A549 (cell line): Measurements from ENCODE around the gene PRR23A. TPM values are rescaled to one million over a fixed set of nuclear protein-coding genes. Genes with fewer than 3 reads are reported as not detected.

Experiments used
- ATAC-seq, 2 experiments: fragments of 200-7000 bp in 1 of 2; fragments of >200 bp in 1 of 2; cut with Nextera tagmentation in 1 of 2; cut with Tn5 transposase in 1 of 2; 3 replicates each; pipeline versions ENCODE4 v1.8.0 to v1.9.1; 2018 to 2020; ENCODE audit warnings: mild to moderate bottlenecking in 1 of 2, moderate library complexity in 1 of 2
- CTCF ChIA-PET: fragments of 300-600 bp; sonication (Branson Sonifier 250); formaldehyde crosslinking; extraction: SDS; loops from one replicate; lab custom pipeline; 2021; ENCODE audit warnings: antibody characterized with exemption, inconsistent platforms; lab: Yijun Ruan, JAX
- POLR2A ChIA-PET: fragments of 350-600 bp; formaldehyde crosslinking; extraction: SDS; loops from one replicate; lab custom pipeline; 2021; ENCODE audit warnings: antibody characterized with exemption, inconsistent platforms; lab: Yijun Ruan, JAX
- DNase-seq, 2 experiments: peaks; one replicate each; pipeline versions ENCODE4 v3.0.0 to v3.0.0-alpha.2; 2011 to 2016; ENCODE audit warnings: low read depth in 1 of 2, low spot score in 1 of 2
- FAIRE-seq: peaks from 2 replicates; lab custom pipeline; 2011; peaks lifted over from hg19 to GRCh38; lab: Jason Lieb, UNC
- H3K27ac ChIP-seq, 2 experiments: fragments of >200 bp; sonication (Bioruptor Twin); formaldehyde crosslinking; 3 replicates each; pipeline ENCODE4 v1.5.1; 2016 to 2017
- H3K4me1 ChIP-seq: fragments of >200 bp; sonication (Bioruptor Twin); formaldehyde crosslinking; 3 replicates; pipeline ENCODE4 v1.6.1; 2016
- H3K4me2 ChIP-seq: fragments of >200 bp; sonication (Bioruptor Twin); formaldehyde crosslinking; 3 replicates; pipeline ENCODE4 v1.6.1; 2016
- H3K4me3 ChIP-seq: fragments of >200 bp; sonication (Bioruptor Twin); formaldehyde crosslinking; 3 replicates; pipeline ENCODE4 v1.5.1; 2016
- H3K9me3 ChIP-seq: fragments of >200 bp; sonication (Bioruptor Twin); formaldehyde crosslinking; 3 replicates; pipeline ENCODE4 v1.6.1; 2016
- FOSB ChIP-seq: fragments of 250-450 bp; sonication (Bioruptor Pico); IDR thresholded peaks from 2 replicates; pipeline ENCODE4 v1.5.0; 2020; ENCODE audit warnings: mild to moderate bottlenecking, moderate library complexity
- FOXS1 ChIP-seq: fragments of 250-450 bp; sonication (Bioruptor Pico); IDR thresholded peaks from 2 replicates; pipeline ENCODE4 v1.5.0; 2020; ENCODE audit warnings: mild to moderate bottlenecking, moderate library complexity
- HOXB13 ChIP-seq: fragments of 250-450 bp; sonication (Bioruptor Pico); IDR thresholded peaks from 2 replicates; pipeline ENCODE4 v1.5.0; 2020; ENCODE audit warnings: low read depth, mild to moderate bottlenecking, moderate library complexity
- HOXB5 ChIP-seq: fragments of 250-450 bp; sonication (Bioruptor Pico); IDR thresholded peaks from 2 replicates; pipeline ENCODE4 v1.5.0; 2020; ENCODE audit warnings: mild to moderate bottlenecking, moderate library complexity
- JUNB ChIP-seq: fragments of >200 bp; sonication (Bioruptor Twin); formaldehyde crosslinking; IDR thresholded peaks from 2 replicates; pipeline ENCODE4 v1.6.1; 2016
- KDM1A ChIP-seq: fragments of 200-600 bp; sonication (generic); IDR thresholded peaks from 2 replicates; pipeline ENCODE4 v1.6.1; 2016; ENCODE audit warnings: low read depth, mild to moderate bottlenecking
- MAFK ChIP-seq: fragments of 450-650 bp; IDR thresholded peaks from 2 replicates; pipeline ENCODE4 v1.6.1; 2014; ENCODE audit not compliant: partially characterized antibody
- MYC ChIP-seq: IDR thresholded peaks from 2 replicates; pipeline ENCODE4 v1.6.1; 2012; ENCODE audit warnings: mild to moderate bottlenecking, inconsistent platforms, low read length, improper control_type of control experiment, borderline replicate concordance
- NFE2L2 ChIP-seq: fragments of 150-350 bp; conservative IDR thresholded peaks from 2 replicates; pipeline ENCODE4 v1.6.1; 2014; ENCODE audit warnings: low read length
- NPAS2 ChIP-seq: fragments of 250-450 bp; sonication (Bioruptor Pico); IDR thresholded peaks from 2 replicates; pipeline ENCODE4 v1.8.0; 2022; ENCODE audit warnings: mild to moderate bottlenecking, moderate library complexity, borderline replicate concordance
- NR3C1 ChIP-seq: fragments of >200 bp; sonication (Bioruptor Twin); formaldehyde crosslinking; IDR thresholded peaks from 3 replicates; pipeline ENCODE4 v1.6.1; 2017
- PHF8 ChIP-seq: fragments of 200-600 bp; sonication (generic); IDR thresholded peaks from 2 replicates; pipeline ENCODE4 v1.6.1; 2016; ENCODE audit warnings: low read depth, mild to moderate bottlenecking, antibody characterized with exemption, moderate library complexity, borderline replicate concordance
- POLR2A ChIP-seq: IDR thresholded peaks from 2 replicates; pipeline ENCODE4 v1.6.1; 2012; ENCODE audit warnings: mild to moderate bottlenecking, low read length
- RARB ChIP-seq: fragments of 250-450 bp; sonication (Bioruptor Pico); IDR thresholded peaks from 2 replicates; pipeline ENCODE4 v1.8.0; 2021; ENCODE audit warnings: mild to moderate bottlenecking, moderate library complexity
- SREBF2 ChIP-seq: fragments of 450-650 bp; IDR thresholded peaks from 2 replicates; pipeline ENCODE4 v1.6.1; 2014; ENCODE audit warnings: mild to moderate bottlenecking, moderate library complexity
- TFCP2L1 ChIP-seq: fragments of 250-450 bp; sonication (Bioruptor Pico); IDR thresholded peaks from 2 replicates; pipeline ENCODE4 v1.5.0; 2021; ENCODE audit warnings: mild to moderate bottlenecking
- TP53 ChIP-seq: fragments of 250-450 bp; sonication (Bioruptor Pico); IDR thresholded peaks from 2 replicates; pipeline ENCODE4 v1.5.0; 2021; ENCODE audit warnings: mild to moderate bottlenecking, moderate library complexity
- ZC3H11A ChIP-seq: fragments of 450-650 bp; IDR thresholded peaks from 2 replicates; pipeline ENCODE4 v1.6.1; 2014; ENCODE audit warnings: antibody characterized with exemption, mild to moderate bottlenecking
- ZFP36 ChIP-seq: fragments of 450-650 bp; IDR thresholded peaks from 2 replicates; pipeline ENCODE4 v1.6.1; 2014; ENCODE audit warnings: borderline replicate concordance; ENCODE audit not compliant: partially characterized antibody
- WGBS: methylation state at CpG from one replicate; pipeline ENCODE4 v1.1.6; 2017; ENCODE audit errors: missing lambda C conversion rate; 5-methylcytosine and 5-hydroxymethylcytosine counted together
- polyA minus RNA-seq: library from RNA; depleted of rRNA, polyadenylated mRNA; stranded (reverse); fragments of >200 nt; gene quantifications from 2 replicates; pipeline ENCODE4 v1.2.3, GENCODE V29; 2011; rRNA and poly(A)+ RNA removed
- polyA plus RNA-seq, 4 experiments: library from polyadenylated mRNA; depleted of rRNA in 3 of 4; stranded (reverse); fragments of >200 nt; fragmentation: RNase III in 1 of 4; extraction: RNeasy Plus Mini Kit Qiagen cat#74134 plus additional on column Dnase treatment in 1 of 4; gene quantifications; 2 replicates in 3 of 4; 3 replicates in 1 of 4; pipeline ENCODE4 v1.2.3, GENCODE V29; 2011 to 2017
- TF ChIP-seq, protein P1 (sequence below): fragments of 250-450 bp; sonication (Bioruptor Pico); IDR thresholded peaks from 2 replicates; pipeline ENCODE4 v1.5.0; 2020; ENCODE audit warnings: low read depth, mild to moderate bottlenecking, moderate library complexity
- TF ChIP-seq, protein P2 (sequence below): fragments of 450-650 bp; IDR thresholded peaks from 2 replicates; pipeline ENCODE4 v1.6.1; 2014; ENCODE audit warnings: antibody characterized with exemption
- TF ChIP-seq, protein P3 (sequence below): fragments of 250-450 bp; sonication (Bioruptor Pico); IDR thresholded peaks from 2 replicates; pipeline ENCODE4 v1.5.0; 2021; ENCODE audit warnings: mild to moderate bottlenecking, moderate library complexity, borderline replicate concordance

The PRR23A gene
- polyA plus RNA-seq (2011; rRNA removed) (not detected in 2 replicates), polyA plus RNA-seq (2017; fragmentation: RNase III; extraction: RNeasy Plus Mini Kit Qiagen cat#74134 plus additional on column Dnase treatment) (not detected in 3 replicates), polyA minus RNA-seq (not detected in 2 replicates)
- polyA plus RNA-seq (2012; cell fraction: cytosol; rRNA removed): not detected in 2 replicates
- polyA plus RNA-seq (2012; cell fraction: nucleus; rRNA removed): not detected in 2 replicates

DNA sequence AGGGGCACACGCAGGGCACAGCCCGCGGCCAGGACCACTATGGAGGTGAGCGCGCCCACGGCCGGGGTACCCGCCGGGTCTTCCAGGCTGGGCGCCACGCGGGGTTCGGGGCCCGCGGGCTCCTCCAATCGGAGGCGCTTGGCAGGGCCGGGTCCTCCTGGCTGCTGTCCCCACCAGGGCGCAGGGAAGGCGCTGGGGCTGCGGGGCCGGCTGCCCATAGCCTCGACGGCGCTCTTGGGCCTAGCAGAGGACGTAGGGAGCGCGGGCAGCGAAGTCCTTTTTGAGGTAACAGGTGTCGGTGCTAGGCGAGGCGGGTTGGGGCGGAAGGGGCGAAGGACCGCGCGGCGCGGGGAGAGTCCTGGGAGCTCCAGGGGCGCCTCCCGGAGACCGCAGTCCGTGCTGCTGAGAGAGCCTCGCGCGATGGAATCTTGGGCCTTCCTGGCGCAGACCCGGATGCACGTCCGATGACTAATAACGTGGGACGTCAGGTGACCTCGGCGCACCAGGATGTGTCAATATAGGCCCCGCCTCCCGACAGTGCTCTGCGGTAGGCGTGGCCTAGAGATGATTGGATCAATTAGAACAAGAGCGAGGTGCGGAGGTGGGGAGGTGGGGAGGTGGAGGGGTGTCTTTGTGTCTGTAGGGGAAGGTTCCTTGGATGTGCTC lies at the start of gene PRR23A:
PRR23A (minus strand) TSS at position 218 of the 666 bp plus-strand sequence; CDS start at position 218, 0 bp downstream.
- no peak for FAIRE-seq
- 83% methylated on average over 38 of the region's 60 CpGs for WGBS
- POLR2A ChIA-PET: no interaction called here
- H3K4me2 ChIP-seq: no peak within 1 kb of the TSS
- no peaks in the 10 kb centered on the region for H3K4me1 ChIP-seq
- DNase-seq: no peak
- CTCF ChIA-PET: no interaction called here
- TF ChIP-seq HOXB13 (CRISPR knock-in tag) (no peak), KDM1A (no peak), ZFP36 (no peak), HOXB5 (CRISPR knock-in tag) (no peak), TFCP2L1 (no peak), FOXS1 (CRISPR knock-in tag) (no peak), MYC (no peak), ZC3H11A (no peak), TP53 (CRISPR knock-in tag) (no peak), JUNB (no peak), NPAS2 (no peak), POLR2A (no peak), MAFK (no peak), PHF8 (no peak), RARB (CRISPR knock-in tag) (no peak)
- TF ChIP-seq, protein P1, sequence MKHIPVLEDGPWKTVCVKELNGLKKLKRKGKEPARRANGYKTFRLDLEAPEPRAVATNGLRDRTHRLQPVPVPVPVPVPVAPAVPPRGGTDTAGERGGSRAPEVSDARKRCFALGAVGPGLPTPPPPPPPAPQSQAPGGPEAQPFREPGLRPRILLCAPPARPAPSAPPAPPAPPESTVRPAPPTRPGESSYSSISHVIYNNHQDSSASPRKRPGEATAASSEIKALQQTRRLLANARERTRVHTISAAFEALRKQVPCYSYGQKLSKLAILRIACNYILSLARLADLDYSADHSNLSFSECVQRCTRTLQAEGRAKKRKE: no peak
- TF ChIP-seq, protein P2, sequence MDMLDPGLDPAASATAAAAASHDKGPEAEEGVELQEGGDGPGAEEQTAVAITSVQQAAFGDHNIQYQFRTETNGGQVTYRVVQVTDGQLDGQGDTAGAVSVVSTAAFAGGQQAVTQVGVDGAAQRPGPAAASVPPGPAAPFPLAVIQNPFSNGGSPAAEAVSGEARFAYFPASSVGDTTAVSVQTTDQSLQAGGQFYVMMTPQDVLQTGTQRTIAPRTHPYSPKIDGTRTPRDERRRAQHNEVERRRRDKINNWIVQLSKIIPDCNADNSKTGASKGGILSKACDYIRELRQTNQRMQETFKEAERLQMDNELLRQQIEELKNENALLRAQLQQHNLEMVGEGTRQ: no peak
- H3K9me3 ChIP-seq: no peaks in the 10 kb centered on the region
- no peak within 1 kb of the TSS for H3K4me3 ChIP-seq
- no peak within 1 kb of the TSS for H3K27ac ChIP-seq
- ATAC-seq: no peak

- POLR2A ChIA-PET: no interaction called here
- 10% methylated on average over 2 of the region's 2 CpGs for WGBS
- H3K4me2 ChIP-seq: no peak overlapping the region
- CTCF ChIA-PET: no interaction called here
- no peaks in the 10 kb centered on the region for H3K4me1 ChIP-seq
- no peak overlapping the region for H3K27ac ChIP-seq
- no peak for TF ChIP-seq FOSB (CRISPR knock-in tag)
- TF ChIP-seq, protein P3, sequence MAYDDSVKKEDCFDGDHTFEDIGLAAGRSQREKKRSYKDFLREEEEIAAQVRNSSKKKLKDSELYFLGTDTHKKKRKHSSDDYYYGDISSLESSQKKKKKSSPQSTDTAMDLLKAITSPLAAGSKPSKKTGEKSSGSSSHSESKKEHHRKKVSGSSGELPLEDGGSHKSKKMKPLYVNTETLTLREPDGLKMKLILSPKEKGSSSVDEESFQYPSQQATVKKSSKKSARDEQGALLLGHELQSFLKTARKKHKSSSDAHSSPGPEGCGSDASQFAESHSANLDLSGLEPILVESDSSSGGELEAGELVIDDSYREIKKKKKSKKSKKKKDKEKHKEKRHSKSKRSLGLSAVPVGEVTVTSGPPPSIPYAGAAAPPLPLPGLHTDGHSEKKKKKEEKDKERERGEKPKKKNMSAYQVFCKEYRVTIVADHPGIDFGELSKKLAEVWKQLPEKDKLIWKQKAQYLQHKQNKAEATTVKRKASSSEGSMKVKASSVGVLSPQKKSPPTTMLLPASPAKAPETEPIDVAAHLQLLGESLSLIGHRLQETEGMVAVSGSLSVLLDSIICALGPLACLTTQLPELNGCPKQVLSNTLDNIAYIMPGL (CRISPR knock-in tag): no peak
- TF ChIP-seq NR3C1: no peak
- TF ChIP-seq SREBF2: no peak
- TF ChIP-seq NFE2L2: no peak
- FAIRE-seq: no peak
- DNase-seq: no peak
- no peak for ATAC-seq
- no peak overlapping the region for H3K4me3 ChIP-seq
- H3K9me3 ChIP-seq: peaks cover 8% of the 10 kb centered on the region; the same call in 2 of the 3 replicates
Observed at GRCh38 chr3:139052802-139053600, 46.9 kb upstream of the PRR23A start.
